BLaER1 treated with 17β-estradiol and CSF1 and Interleukin-3, amounts not matched to agents 10 nM and 100 nM (cell line): Measurements from ENCODE around the gene CCDC57.
A peak's percentile ranks its signal among the peaks of the same experiment; 100 is the strongest.

Experiments
- H3K27ac ChIP-seq, 11 experiments: shearing (Covaris generic); formaldehyde crosslinking; 2 replicates each; pipeline ENCODE4 v1.8.1; 2022
- H3K27me3 ChIP-seq, 11 experiments: shearing (Covaris generic); formaldehyde crosslinking; 2 replicates each; pipeline ENCODE4 v1.8.1; 2022
- H3K36me3 ChIP-seq, 11 experiments: shearing (Covaris generic); formaldehyde crosslinking; 2 replicates each; pipeline ENCODE4 v1.8.1; 2022
- H3K4me1 ChIP-seq, 10 experiments: shearing (Covaris generic); formaldehyde crosslinking; 2 replicates each; pipeline ENCODE4 v1.8.1; 2022
- H3K4me2 ChIP-seq, 11 experiments: shearing (Covaris generic); formaldehyde crosslinking; 2 replicates each; pipeline ENCODE4 v1.8.1; 2022
- H3K4me3 ChIP-seq, 10 experiments: shearing (Covaris generic); formaldehyde crosslinking; 2 replicates each; pipeline ENCODE4 v1.8.1; 2022
- H3K9ac ChIP-seq, 11 experiments: shearing (Covaris generic); formaldehyde crosslinking; 2 replicates each; pipeline ENCODE4 v1.8.1; 2022
- H3K9me3 ChIP-seq, 11 experiments: shearing (Covaris generic); formaldehyde crosslinking; replicated peaks in 1 of 11; 2 replicates each; pipeline ENCODE4 v1.8.1; 2022
- H4K20me1 ChIP-seq, 11 experiments: shearing (Covaris generic); formaldehyde crosslinking; 2 replicates each; pipeline ENCODE4 v1.8.1; 2022
- Cebpa-rat ChIP-seq, 11 experiments: shearing (Covaris generic); IDR thresholded peaks; 2 replicates each; pipeline ENCODE4 v1.8.1; 2022

CCDC57 gene

DNA sequence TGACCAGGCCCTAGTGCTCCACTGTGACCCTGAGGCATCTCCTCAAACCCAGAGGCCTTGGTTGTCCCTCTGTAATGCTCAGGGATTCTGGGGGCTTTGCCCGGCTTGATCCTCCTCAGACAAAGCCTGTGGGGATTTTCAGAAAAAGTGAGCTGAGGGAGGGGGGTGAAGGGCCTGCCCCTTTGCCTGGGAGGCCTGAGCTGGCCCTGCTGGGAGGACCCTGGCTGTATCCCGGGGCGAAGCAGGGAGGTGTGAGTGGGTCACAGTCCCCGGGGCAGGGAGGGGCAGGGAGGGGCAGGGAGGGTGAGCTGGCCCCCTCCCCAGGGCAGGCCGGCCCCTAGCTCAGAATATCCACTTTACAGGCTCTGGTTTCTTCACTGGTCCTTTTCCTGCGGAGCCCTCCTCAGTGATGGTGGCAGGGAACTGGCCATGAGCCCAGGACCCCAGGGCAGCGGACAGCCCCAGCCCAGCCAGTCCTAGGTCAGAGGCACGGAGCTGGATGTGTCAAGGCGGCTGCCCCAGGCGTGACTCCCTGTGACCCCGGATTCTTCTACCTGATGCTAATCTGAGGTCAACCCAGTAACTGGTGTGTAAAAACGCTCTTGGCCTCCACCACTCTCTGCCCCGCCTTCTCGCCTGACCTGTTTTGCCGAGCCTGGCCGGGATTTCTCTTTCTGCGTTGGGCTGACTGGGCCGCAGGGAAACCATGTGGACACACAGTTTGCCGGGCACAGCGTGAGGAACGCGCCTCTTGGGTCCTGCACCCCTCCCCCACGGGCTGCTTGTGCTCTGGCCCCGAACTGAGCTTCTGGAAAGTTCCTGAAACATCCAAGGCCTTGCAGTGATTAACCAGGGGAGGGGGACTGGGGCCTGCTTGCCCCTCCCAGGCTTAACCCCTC, 108.8 kb downstream of the CCDC57 start:
- Histone ChIP-seq H4K20me1 (no peaks in the 10 kb centered on the region), H3K4me3 (no peak overlapping the region), H3K4me1 (peaks cover 67 to 96% (median 91%) of the 10 kb centered on the region in 10 experiments), H3K9ac (peak overlapping the region in 5 of 11 experiments; percentile 22 to 46 (median 29); a peak in 7 of 22 replicates), H3K4me2 (peak overlapping the region in 8 of 11 experiments; percentile 11 to 93 (median 32); a peak in 9 of 22 replicates), H3K27me3 (no peaks in the 10 kb centered on the region), H3K36me3 (peaks cover 0 to 7% (median 0%) of the 10 kb centered on the region in 11 experiments; a peak in 2 of 22 replicates), H3K27ac (peak overlapping the region in 7 of 11 experiments; percentile 15 to 83 (median 44); a peak in 10 of 22 replicates), H3K9me3 (no peaks in the 10 kb centered on the region)
- TF ChIP-seq Cebpa-rat (IDR thresholded peaks at IDR 0.05) = no peak

DNA sequence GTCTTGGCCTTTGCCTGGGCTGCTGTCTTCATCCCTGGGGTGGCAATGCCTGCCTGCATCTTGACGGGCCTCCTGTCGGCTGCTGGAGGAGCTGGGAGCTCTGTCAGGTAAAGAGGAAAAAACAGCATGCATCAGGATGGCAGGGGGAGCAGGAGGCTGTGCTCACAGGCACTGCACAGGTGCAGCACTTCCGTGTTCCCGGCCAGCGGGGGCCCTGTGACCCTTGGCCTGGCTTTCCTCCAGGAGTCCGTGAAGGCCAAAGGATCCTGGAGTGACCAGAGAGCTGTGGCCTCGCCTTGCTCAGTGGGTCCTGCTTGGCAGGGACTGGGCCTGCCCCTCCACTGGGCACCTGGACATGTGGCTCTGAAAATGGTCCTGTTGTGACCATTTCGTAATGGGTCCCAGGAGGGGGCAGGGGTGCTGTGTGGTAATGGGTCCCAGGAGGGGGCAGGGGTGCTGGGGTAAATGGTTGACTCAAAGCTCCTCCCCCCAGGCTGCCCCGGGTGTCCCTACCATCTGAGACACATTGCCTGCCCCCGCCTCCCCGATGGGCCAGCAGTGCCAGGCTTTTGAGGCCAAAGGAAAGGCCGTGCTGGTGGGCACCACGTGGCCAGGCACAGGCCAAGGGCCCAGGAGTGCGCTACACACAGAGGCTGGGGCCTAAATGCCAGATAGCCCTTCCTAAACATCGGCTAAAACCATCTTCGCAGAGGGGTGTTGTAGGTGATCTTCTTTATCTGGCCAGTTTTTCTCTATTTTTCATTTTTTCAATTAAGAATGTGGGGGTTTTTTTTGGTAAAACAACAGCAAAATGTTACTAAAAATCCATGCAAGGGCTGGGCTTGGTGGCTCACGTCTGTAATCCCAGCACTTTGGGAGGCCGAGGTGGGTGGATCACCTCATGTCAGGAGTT, 110.6 kb downstream of the CCDC57 start:
- TF ChIP-seq Cebpa-rat (IDR thresholded peaks at IDR 0.05) = no peak
- Histone ChIP-seq H3K4me3 (no peak overlapping the region), H4K20me1 (peaks cover under 1 to 10% (median 8%) of the 10 kb centered on the region in 11 experiments; a peak in 20 of 22 replicates), H3K9ac (peak overlapping the region in 8 of 11 experiments; percentile 21 to 100 (median 38); a peak in 11 of 22 replicates), H3K4me1 (peaks cover 51 to 79% (median 74%) of the 10 kb centered on the region in 10 experiments), H3K36me3 (peaks cover 0 to 7% (median 0%) of the 10 kb centered on the region in 11 experiments; a peak in 2 of 22 replicates), H3K9me3 (no peaks in the 10 kb centered on the region), H3K4me2 (peak overlapping the region in 9 of 11 experiments; percentile 34 to 100 (median 100); a peak in 16 of 22 replicates), H3K27ac (peak overlapping the region in 7 of 11 experiments; percentile 15 to 99 (median 42); a peak in 9 of 22 replicates), H3K27me3 (no peaks in the 10 kb centered on the region)

DNA sequence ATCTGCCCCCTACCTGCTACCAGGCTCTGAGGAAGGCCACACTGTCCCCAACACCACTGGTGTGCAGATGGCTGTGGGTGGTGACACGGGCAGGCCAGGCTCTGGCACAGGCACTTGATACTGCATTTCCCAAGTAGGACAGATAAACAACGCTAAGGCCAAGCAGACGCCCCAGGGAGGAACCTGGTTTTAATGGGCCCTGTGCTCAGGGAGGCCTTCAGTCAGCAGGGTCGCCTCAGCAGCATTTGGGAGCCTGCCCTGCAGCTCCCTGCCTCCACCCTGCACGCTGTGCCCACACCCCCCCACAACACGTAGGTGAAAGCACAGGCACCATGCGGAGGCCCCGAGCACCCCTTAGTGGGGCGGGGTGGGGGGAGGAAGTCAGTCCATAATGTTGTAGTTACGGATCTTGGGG, 111.3 kb downstream of the CCDC57 start:
- Histone ChIP-seq H3K27ac (peak overlapping the region in 5 of 11 experiments; percentile 15 to 99 (median 93); a peak in 4 of 22 replicates), H3K27me3 (no peaks in the 10 kb centered on the region), H3K4me3 (no peak overlapping the region), H3K4me2 (peak overlapping the region in 9 of 11 experiments; percentile 95 to 100 (median 100); a peak in 16 of 22 replicates), H3K36me3 (peaks cover 0 to 15% (median 5%) of the 10 kb centered on the region in 11 experiments; a peak in 18 of 22 replicates), H3K4me1 (peaks cover 51 to 79% (median 74%) of the 10 kb centered on the region in 10 experiments), H3K9me3 (no peaks in the 10 kb centered on the region), H4K20me1 (peaks cover 7 to 17% (median 15%) of the 10 kb centered on the region in 11 experiments; a peak in 21 of 22 replicates), H3K9ac (peak overlapping the region in 8 of 11 experiments; percentile 21 to 100 (median 96); a peak in 7 of 22 replicates)
- no peak for TF ChIP-seq Cebpa-rat (IDR thresholded peaks at IDR 0.05)

DNA sequence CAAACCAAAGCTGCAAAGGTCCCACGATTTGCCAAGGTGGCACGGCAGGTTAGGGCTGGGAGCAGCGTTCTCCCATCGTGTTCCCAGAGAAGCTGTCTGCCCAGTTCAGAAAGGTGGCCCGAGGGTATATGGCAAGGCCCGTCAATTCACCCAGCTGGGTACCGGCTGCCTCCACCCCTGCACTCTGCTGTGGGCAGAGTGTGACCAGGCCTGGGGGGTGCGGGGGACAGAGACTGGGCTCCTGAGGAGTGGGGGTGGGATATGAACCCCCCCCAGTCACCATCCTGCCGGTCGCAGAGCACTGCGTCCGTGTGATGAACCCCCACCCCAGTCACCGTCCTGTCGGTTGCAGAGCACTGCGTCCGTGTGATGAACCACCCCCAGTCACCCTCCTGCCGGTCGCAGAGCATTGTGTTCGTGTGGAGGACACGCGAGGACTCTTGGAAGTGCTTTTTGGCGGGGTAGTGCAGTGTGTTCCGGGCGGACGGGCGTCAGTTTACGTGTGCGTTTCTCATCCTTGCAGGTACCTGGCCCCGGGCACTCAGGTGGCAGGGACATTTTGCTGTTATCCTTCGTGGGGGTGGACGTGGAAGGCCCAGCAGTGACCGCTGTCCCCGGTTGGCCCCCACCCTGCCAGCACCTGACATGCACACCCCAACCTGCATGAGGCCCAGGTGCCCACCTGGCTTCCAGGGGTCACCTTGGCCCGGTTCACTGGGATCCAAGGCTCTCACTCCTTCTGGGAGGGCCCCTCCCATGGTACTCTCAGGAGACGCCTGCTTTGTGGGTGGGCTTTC, 111.9 kb downstream of the CCDC57 start:
- Histone ChIP-seq H3K9me3 (no peaks in the 10 kb centered on the region), H3K4me3 (peak overlapping the region in 5 of 10 experiments; percentile 75 to 100 (median 77); a peak in 6 of 20 replicates), H3K4me1 (peaks cover 51 to 79% (median 74%) of the 10 kb centered on the region in 10 experiments), H3K36me3 (peaks cover 5 to 21% (median 11%) of the 10 kb centered on the region in 11 experiments; a peak in 21 of 22 replicates), H3K9ac (peak overlapping the region; percentile 29 to 100 (median 97); a peak in 19 of 22 replicates), H4K20me1 (peaks cover 13 to 23% (median 21%) of the 10 kb centered on the region in 11 experiments; a peak in 21 of 22 replicates), H3K27me3 (no peaks in the 10 kb centered on the region), H3K27ac (peak overlapping the region in 10 of 11 experiments; percentile 93 to 99 (median 96); a peak in 18 of 22 replicates), H3K4me2 (peak overlapping the region; percentile 94 to 100 (median 100))
- TF ChIP-seq Cebpa-rat (IDR thresholded peaks at IDR 0.05) = no peak

DNA sequence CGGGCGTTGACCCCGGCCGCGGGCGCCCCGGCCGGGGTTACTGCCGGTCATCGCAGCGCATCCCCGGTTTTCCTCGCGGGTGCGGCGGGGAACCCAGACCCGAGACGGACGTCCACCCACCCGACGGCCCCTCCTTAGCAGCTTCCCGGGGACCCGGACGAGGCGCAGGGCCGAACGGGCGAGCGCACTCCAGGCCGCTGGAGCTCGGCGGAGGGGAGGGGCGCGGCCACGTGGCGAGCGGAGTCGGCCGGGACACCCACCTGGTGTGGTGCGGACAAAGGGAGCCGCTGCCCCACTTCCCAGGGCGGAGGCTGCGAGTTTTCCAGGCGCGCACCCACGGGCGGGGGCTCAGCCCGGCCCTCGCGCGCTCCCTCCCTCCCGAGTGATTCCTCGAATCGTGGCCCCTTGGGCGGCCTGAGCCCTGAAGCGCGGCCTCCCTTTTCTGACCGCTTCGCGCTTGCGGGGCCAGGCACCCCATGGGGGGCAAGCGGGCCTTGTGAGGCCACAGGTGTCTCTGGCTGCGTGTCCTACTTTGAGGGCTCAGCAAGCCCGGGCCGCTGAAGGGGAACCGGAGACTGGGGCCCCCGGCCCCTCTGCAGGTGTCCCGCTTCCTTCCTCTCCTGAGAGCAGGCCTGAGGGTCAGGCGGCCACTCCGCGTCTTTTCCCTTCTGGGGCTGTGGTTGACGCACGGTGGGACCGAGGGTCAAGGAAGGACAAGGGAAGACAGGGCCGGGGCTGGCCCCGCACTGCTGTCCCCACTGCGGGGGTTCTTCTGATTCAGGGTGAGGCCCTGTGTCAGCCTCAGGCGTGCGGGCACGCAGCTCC, 113.5 kb downstream of the CCDC57 start:
- peak overlapping the region; percentile 91 to 99 (median 96) for H3K27ac ChIP-seq
- peak overlapping the region; percentile 85 to 100 (median 97) for H3K9ac ChIP-seq
- no peaks in the 10 kb centered on the region for H3K9me3 ChIP-seq
- TF ChIP-seq Cebpa-rat (IDR thresholded peaks at IDR 0.05) = no peak
- H3K4me1 ChIP-seq = peaks cover 44 to 71% (median 64%) of the 10 kb centered on the region in 10 experiments
- peak overlapping the region; percentile 51 to 100 (median 76) for H3K4me3 ChIP-seq
- H3K36me3 ChIP-seq = peaks cover 16 to 34% (median 25%) of the 10 kb centered on the region in 11 experiments
- H3K27me3 ChIP-seq = no peaks in the 10 kb centered on the region
- H3K4me2 ChIP-seq = peak overlapping the region; percentile 94 to 100 (median 100)
- H4K20me1 ChIP-seq = peaks cover 18 to 37% (median 34%) of the 10 kb centered on the region in 11 experiments; a peak in 21 of 22 replicates

DNA sequence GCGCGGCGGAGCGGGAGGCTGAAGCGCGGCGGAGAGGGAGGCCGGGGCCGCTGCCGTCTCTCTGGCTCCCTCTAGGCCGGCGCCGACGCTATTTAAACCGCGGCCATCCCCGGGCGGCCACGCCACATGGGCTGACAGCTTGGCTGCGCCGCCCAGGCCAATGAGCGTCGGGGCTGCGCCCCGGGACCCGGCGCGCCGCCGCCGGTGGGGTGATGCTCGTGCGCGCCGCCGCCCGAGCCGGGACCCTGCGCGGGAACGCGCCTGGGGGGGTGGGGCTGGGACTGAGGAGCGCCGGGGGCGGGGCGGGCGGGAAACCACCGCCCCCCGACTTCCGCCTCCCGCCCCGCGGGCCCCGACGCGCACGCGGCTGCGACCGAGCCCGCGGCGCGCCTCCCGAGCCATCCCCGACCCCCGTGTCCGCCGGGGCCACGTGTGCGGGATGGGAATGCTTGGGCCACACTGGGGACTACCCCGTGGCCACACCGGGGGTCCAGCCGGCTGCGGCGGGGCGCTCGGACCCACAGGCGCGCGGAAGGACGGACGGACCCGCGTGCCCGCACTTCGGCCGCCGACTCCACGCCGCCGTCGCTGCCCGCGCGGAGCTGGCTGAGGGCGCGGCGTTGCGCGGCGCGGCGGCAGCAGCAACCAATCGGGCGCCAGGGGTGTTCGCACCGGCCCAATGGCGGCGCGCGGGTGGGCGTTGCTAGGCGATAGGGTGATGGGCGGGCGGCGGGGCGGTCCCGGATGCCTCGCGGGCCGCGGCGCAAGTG, 114.3 kb downstream of the CCDC57 start, which contains the start of gene FASN:
FASN (minus strand) TSS at position 68 of the 770 bp plus-strand sequence. CDS start 1,791 bp downstream, outside the sequence.
- H3K4me2 ChIP-seq = peak within 1 kb of the TSS; percentile 95 to 100 (median 100)
- H3K9me3 ChIP-seq = no peaks in the 10 kb centered on the region
- no peak for TF ChIP-seq Cebpa-rat (IDR thresholded peaks at IDR 0.05)
- H3K4me3 ChIP-seq = peak within 1 kb of the TSS; percentile 83 to 100 (median 98)
- no peaks in the 10 kb centered on the region for H3K27me3 ChIP-seq
- H3K36me3 ChIP-seq = peaks cover 22 to 42% (median 31%) of the 10 kb centered on the region in 11 experiments
- peak within 1 kb of the TSS; percentile 92 to 100 (median 98) for H3K9ac ChIP-seq
- peaks cover 44 to 65% (median 60%) of the 10 kb centered on the region in 10 experiments for H3K4me1 ChIP-seq
- H4K20me1 ChIP-seq = peaks cover 18 to 45% (median 41%) of the 10 kb centered on the region in 11 experiments; a peak in 21 of 22 replicates
- H3K27ac ChIP-seq = peak within 1 kb of the TSS; percentile 91 to 99 (median 97)
